ENCODE results near the gene DUS1L.

DUS1L gene

GRCh38 chr17:82065638-82066303 is at the start of gene DUS1L:
Gene DUS1L, minus strand, starts transcription at chr17:82065804. Its CDS starts 745 bp downstream, at chr17:82065059.
- DNase-seq = no peak

- DNase-seq = no peak
Measured at GRCh38 chr17:82114872-82115271, 49.3 kb upstream of the DUS1L start.

- DNase-seq = no peak
Measured at GRCh38 chr17:82114447-82114846, 48.8 kb upstream of the DUS1L start.

- DNase-seq = no peak
Measured at GRCh38 chr17:82113941-82114340, 48.3 kb upstream of the DUS1L start.

- DNase-seq = no peak
Measured at GRCh38 chr17:82113422-82113821, 47.8 kb upstream of the DUS1L start.

GRCh38 chr17:82112914-82113311 is 47.3 kb upstream of the DUS1L start:
- no peak for DNase-seq

GRCh38 chr17:82112181-82112913 is 46.7 kb upstream of the DUS1L start:
- no peak for DNase-seq

- no peak for DNase-seq
Measured at GRCh38 chr17:82110298-82110697, 44.7 kb upstream of the DUS1L start.

- DNase-seq = no peak
Measured at GRCh38 chr17:82108961-82109475, 43.4 kb upstream of the DUS1L start.

- no peak for DNase-seq
Measured at GRCh38 chr17:82108496-82108945, 42.9 kb upstream of the DUS1L start.

GRCh38 chr17:82108038-82108437 is 42.4 kb upstream of the DUS1L start:
- no peak for DNase-seq

GRCh38 chr17:82107341-82107860 is 41.8 kb upstream of the DUS1L start:
- DNase-seq = no peak

GRCh38 chr17:82106688-82107305 is 41.2 kb upstream of the DUS1L start:
- no peak for DNase-seq

GRCh38 chr17:82105882-82106687 is 40.5 kb upstream of the DUS1L start:
- no peak for DNase-seq

GRCh38 chr17:82105417-82105881 is 39.8 kb upstream of the DUS1L start:
- DNase-seq = no peak

GRCh38 chr17:82104797-82105416 is 39.3 kb upstream of the DUS1L start:
- DNase-seq = no peak

- DNase-seq = no peak
Measured at GRCh38 chr17:82103553-82104451, 38.2 kb upstream of the DUS1L start.

GRCh38 chr17:82101767-82102679 is 36.4 kb upstream of the DUS1L start:
- DNase-seq = no peak

GRCh38 chr17:82101301-82101715 is 35.7 kb upstream of the DUS1L start:
- no peak for DNase-seq

Data from amniotic stem cell (primary cell).